ENCODE measurements around the gene PLXNA4.

DNA sequence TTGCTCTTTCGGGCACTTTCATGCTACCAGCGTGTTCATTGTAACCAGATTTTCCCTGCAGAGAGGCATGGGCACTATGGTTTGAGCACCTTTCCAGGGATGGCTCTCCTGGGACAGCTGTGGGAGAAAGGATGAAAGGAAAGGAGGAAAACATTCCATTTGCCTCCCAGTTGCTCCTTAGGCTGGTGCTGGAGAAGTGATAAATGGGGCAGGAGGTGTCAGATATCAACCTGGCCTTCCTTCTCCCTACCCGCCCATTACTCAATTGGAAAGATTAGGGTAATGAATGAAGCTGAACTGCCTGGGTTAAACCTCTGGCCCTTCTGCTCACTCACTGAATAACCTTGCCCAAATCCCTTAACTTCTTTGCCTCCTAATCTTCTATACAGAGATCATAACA, 228.4 kb downstream of the PLXNA4 start:
- TF ChIP-seq CTCF (IDR thresholded peaks at IDR 0.05), result no peak
- no peak for TF ChIP-seq POLR2A (IDR thresholded peaks at IDR 0.05)

Measured in lower leg skin (tissue), 3 donors.